Measurements from ENCODE around the gene ZFAND3. TPM values are rescaled to one million over a fixed set of nuclear protein-coding genes. Genes with fewer than 3 reads are reported as not detected.

ZFAND3 gene
- total and polyA plus RNA-seq, 2 of the 4 experiments (the other 2 are of a cell fraction) = 10.9 to 26.7 TPM

- TF ChIP-seq ELK1 (IDR thresholded peaks at IDR 0.05; ENCODE audit: borderline replicate concordance, low read depth, low read length) (no peak), MXI1 (IDR thresholded peaks at IDR 0.05; ENCODE audit: borderline replicate concordance, low read depth, low read length) (no peak), CHD1 (IDR thresholded peaks at IDR 0.05; ENCODE audit: low read depth, low read length) (no peak), FOS (IDR thresholded peaks at IDR 0.05; ENCODE audit: low read depth, low read length) (no peak), MAZ (IDR thresholded peaks at IDR 0.05; ENCODE audit: borderline replicate concordance, low read depth, low read length) (no peak), CTCF (conservative IDR thresholded peaks at IDR 0.05; ENCODE audit: low read depth, low read length) (no peak), RAD21 (IDR thresholded peaks at IDR 0.05; ENCODE audit: low read length) (no peak), POLR2A (IDR thresholded peaks at IDR 0.05; ENCODE audit: low read depth, low read length) (no peak), RFX5 (IDR thresholded peaks at IDR 0.05; ENCODE audit: low read depth, low read length) (no peak), SMC3 (IDR thresholded peaks at IDR 0.05; ENCODE audit: low read depth, low read length) (no peak)
- no peak overlapping the region for H2AFZ ChIP-seq (replicated peaks; ENCODE audit: low read length, poor library complexity)
- peak; percentile 20; the same call in 1 of the 2 replicates for ATAC-seq (ENCODE audit: low read depth)
- no peak overlapping the region for H3K18ac ChIP-seq (ENCODE audit: low read depth, low read length)
- in situ Hi-C loops (cut with MboI; ENCODE audit: low sequenced_read_pairs) (no loop called here), dilution Hi-C loops (cut with HindIII; ENCODE audit: low sequenced_read_pairs, unreplicated experiment) (no loop called here), intact Hi-C loops (cut with micrococcal nuclease) (loop anchor here (10.0 kb wide), 1 partner anchor 322 kb away; no protein-coding TSS in a partner anchor)
- CTCF ChIA-PET = no interaction called here
- no peaks in the 10 kb centered on the region for H3K9me3 ChIP-seq (ENCODE audit: control insufficient read depth, insufficient read depth, low read length)
- H3K56ac ChIP-seq (ENCODE audit: extremely low read depth, insufficient read depth, low read length) = no peak overlapping the region
- H4K5ac ChIP-seq (ENCODE audit: low read depth, low read length) = no peak overlapping the region
- POLR2A ChIA-PET (ENCODE audit: unreplicated experiment) = no interaction called here
- peaks cover 41% of the 10 kb centered on the region; the same call in 1 of the 2 replicates for H4K20me1 ChIP-seq (ENCODE audit: insufficient read depth, low read length)
- no CpG with 5 or more reads among the region's 1 CpG for WGBS, 2 experiments (ENCODE audit: extremely low coverage in 2 of 2, insufficient read length in 1 of 2)
- no peak overlapping the region for H2AK5ac ChIP-seq (ENCODE audit: low read depth, low read length)
- peaks cover 16% of the 10 kb centered on the region for H3K36me3 ChIP-seq (ENCODE audit: control insufficient read depth, insufficient read depth, low read length)
- no peak overlapping the region for H3K4me2 ChIP-seq (ENCODE audit: low read depth, low read length)
- H2BK15ac ChIP-seq (ENCODE audit: low read depth, low read length) = no peak overlapping the region
- H3K9me1 ChIP-seq (ENCODE audit: insufficient read depth, low read length) = peaks cover 8% of the 10 kb centered on the region; the same call in 1 of the 2 replicates
- peaks cover 53 to 85% of the 10 kb centered on the region in 2 experiments for H3K79me1 ChIP-seq (ENCODE audit: low read depth in 1 of 2, low read length in 2 of 2)
- BruUV-seq (replicated peaks) = no TSS peak
- H4K8ac ChIP-seq (ENCODE audit: low read depth in 2 of 2, low read length in 2 of 2) = no peak overlapping the region
- no peak overlapping the region for H3K27ac ChIP-seq (ENCODE audit: insufficient read depth, low read length)
- no peak overlapping the region for H2BK120ac ChIP-seq (ENCODE audit: low read depth, low read length)
- H3K27me3 ChIP-seq (ENCODE audit: control insufficient read depth, insufficient read depth, low read length) = no peaks in the 10 kb centered on the region
- no peak overlapping the region for H3K23ac ChIP-seq (ENCODE audit: low read depth, low read length)
- no peak overlapping the region for H3K14ac ChIP-seq (replicated peaks; ENCODE audit: low read depth, low read length)
- peak; percentile 56 for DNase-seq
- peaks cover 7% of the 10 kb centered on the region for H3K4me1 ChIP-seq (ENCODE audit: control insufficient read depth, insufficient read depth, low read length)
- no peak overlapping the region for H4K91ac ChIP-seq (ENCODE audit: insufficient read depth, low read depth, low read length)
- H3K4me3 ChIP-seq (ENCODE audit: insufficient read depth, low read depth, low read length) = no peak overlapping the region
- H2BK20ac ChIP-seq (ENCODE audit: low read depth, low read length) = no peak overlapping the region
- H3K4ac ChIP-seq (ENCODE audit: low read depth, low read length) = no peak overlapping the region
- H2BK5ac ChIP-seq (ENCODE audit: low read depth, low read length, poor library complexity, severe bottlenecking) = no peak overlapping the region
- no peak overlapping the region for H2AK9ac ChIP-seq (replicated peaks; ENCODE audit: low read depth, low read length, poor library complexity)
- no peak overlapping the region for H3K9ac ChIP-seq (ENCODE audit: low read depth, low read length)
These were observed 297.8 kb downstream of the ZFAND3 start for GRCh38 chr6:38117281-38117680.

Data from IMR-90 (cell line).